ENCODE results near the gene CAMTA1.

DNA sequence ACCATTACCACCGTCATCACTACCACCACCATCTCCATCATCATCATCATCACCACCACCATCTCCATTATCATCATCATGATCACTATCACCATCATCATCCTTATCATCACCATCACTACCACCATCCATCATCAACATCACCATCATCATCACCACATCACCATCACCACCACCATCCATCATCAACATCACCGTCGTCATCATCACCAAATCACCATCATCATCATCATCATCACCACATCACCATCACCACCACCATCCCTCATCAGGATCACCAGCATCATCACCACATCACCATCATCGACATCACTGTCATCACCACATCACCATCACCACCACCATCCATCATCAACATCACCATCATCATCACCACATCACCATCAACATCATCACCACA is 782.8 kb downstream of the CAMTA1 start:
- TF ChIP-seq EZH2 (IDR thresholded peaks at IDR 0.05), result no peak
- TF ChIP-seq, protein P1, sequence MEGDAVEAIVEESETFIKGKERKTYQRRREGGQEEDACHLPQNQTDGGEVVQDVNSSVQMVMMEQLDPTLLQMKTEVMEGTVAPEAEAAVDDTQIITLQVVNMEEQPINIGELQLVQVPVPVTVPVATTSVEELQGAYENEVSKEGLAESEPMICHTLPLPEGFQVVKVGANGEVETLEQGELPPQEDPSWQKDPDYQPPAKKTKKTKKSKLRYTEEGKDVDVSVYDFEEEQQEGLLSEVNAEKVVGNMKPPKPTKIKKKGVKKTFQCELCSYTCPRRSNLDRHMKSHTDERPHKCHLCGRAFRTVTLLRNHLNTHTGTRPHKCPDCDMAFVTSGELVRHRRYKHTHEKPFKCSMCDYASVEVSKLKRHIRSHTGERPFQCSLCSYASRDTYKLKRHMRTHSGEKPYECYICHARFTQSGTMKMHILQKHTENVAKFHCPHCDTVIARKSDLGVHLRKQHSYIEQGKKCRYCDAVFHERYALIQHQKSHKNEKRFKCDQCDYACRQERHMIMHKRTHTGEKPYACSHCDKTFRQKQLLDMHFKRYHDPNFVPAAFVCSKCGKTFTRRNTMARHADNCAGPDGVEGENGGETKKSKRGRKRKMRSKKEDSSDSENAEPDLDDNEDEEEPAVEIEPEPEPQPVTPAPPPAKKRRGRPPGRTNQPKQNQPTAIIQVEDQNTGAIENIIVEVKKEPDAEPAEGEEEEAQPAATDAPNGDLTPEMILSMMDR (IDR thresholded peaks at IDR 0.05), result no peak

Data from neural progenitor cell (in vitro differentiated cells).